ENCODE results near the gene VIT.

DNA sequence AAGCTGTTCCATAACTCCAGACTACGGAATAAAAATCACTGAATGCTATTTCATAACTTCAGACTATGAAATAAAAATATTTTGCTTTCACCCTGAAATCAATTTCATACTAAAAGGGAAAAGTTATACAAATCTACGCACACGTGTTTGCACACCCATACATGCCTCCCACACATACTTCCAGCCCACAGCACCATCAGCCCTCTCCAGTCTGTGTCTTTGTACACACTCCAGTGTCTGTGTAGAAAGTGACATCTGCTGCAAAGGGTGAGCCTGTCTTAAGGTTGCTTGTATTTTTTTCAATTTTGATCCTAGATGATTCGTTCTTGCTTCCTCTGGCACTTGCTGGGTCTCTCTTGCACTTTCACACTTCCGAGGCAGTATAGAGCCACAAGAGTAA is 53.6 kb downstream of the VIT start:
- TF ChIP-seq, protein P1, sequence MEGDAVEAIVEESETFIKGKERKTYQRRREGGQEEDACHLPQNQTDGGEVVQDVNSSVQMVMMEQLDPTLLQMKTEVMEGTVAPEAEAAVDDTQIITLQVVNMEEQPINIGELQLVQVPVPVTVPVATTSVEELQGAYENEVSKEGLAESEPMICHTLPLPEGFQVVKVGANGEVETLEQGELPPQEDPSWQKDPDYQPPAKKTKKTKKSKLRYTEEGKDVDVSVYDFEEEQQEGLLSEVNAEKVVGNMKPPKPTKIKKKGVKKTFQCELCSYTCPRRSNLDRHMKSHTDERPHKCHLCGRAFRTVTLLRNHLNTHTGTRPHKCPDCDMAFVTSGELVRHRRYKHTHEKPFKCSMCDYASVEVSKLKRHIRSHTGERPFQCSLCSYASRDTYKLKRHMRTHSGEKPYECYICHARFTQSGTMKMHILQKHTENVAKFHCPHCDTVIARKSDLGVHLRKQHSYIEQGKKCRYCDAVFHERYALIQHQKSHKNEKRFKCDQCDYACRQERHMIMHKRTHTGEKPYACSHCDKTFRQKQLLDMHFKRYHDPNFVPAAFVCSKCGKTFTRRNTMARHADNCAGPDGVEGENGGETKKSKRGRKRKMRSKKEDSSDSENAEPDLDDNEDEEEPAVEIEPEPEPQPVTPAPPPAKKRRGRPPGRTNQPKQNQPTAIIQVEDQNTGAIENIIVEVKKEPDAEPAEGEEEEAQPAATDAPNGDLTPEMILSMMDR (IDR thresholded peaks at IDR 0.05 in 8 of 11, conservative IDR thresholded peaks at IDR 0.05 in 3 of 11) = no peak
- no peak for TF ChIP-seq POLR2AphosphoS5 (IDR thresholded peaks at IDR 0.05)

Data from spleen (tissue), 7 donors.